Trophoblast cell (in vitro differentiated cells and primary cell): ENCODE measurements around the gene SHMT2.

ENCODE experiments used
- DNase-seq, 2 donors: peaks; one replicate each; pipeline ENCODE4 v3.0.0-alpha.2; 2016
- H2AFZ ChIP-seq: 2 replicates; pipeline ENCODE4 v1.6.1; 2013; ENCODE audit warnings: low read length, moderate library complexity, mild to moderate bottlenecking; ENCODE audit not compliant: insufficient read depth, poor library complexity
- H2AK5ac ChIP-seq: 2 replicates; pipeline ENCODE4 v1.6.1; 2013; ENCODE audit warnings: mild to moderate bottlenecking, low read length
- H2BK120ac ChIP-seq: 2 replicates; pipeline ENCODE4 v1.6.1; 2013; ENCODE audit warnings: low read length, mild to moderate bottlenecking, moderate library complexity; ENCODE audit not compliant: insufficient read depth, poor library complexity
- H2BK12ac ChIP-seq: 2 replicates; pipeline ENCODE4 v1.6.1; 2013; ENCODE audit warnings: mild to moderate bottlenecking, low read length, moderate library complexity
- H2BK5ac ChIP-seq: 2 replicates; pipeline ENCODE4 v1.6.1; 2013; ENCODE audit warnings: low read length, low read depth, moderate library complexity, mild to moderate bottlenecking; ENCODE audit not compliant: poor library complexity
- H3K14ac ChIP-seq: 2 replicates; pipeline ENCODE4 v1.6.1; 2013; ENCODE audit warnings: mild to moderate bottlenecking, low read length
- H3K18ac ChIP-seq: 2 replicates; pipeline ENCODE4 v1.6.1; 2013; ENCODE audit warnings: mild to moderate bottlenecking, low read length
- H3K23ac ChIP-seq: 2 replicates; pipeline ENCODE4 v1.6.1; 2013; ENCODE audit warnings: low read length
- H3K27ac ChIP-seq: 2 replicates; pipeline ENCODE4 v1.5.1; 2013; ENCODE audit warnings: low read depth, mild to moderate bottlenecking, inconsistent platforms, low read length, moderate library complexity
- H3K27me3 ChIP-seq: 2 replicates; pipeline ENCODE4 v1.6.1; 2013; ENCODE audit warnings: inconsistent platforms, mild to moderate bottlenecking, low read length, moderate library complexity; ENCODE audit not compliant: insufficient read depth
- H3K36me3 ChIP-seq, 2 experiments: 1 replicate in 1 of 2; 2 replicates in 1 of 2; pipeline ENCODE4 v1.6.1; 2013; ENCODE audit warnings: low read length in 2 of 2, mild to moderate bottlenecking in 2 of 2, moderate library complexity in 1 of 2; ENCODE audit not compliant: insufficient read depth in 2 of 2, control insufficient read depth in 1 of 2
- H3K4ac ChIP-seq: 2 replicates; pipeline ENCODE4 v1.6.1; 2013; ENCODE audit warnings: low read depth, mild to moderate bottlenecking, low read length, moderate library complexity
- H3K4me1 ChIP-seq, 2 experiments: 1 replicate in 1 of 2; 2 replicates in 1 of 2; pipeline ENCODE4 v1.6.1; 2013; ENCODE audit warnings: low read length in 2 of 2, mild to moderate bottlenecking in 2 of 2, moderate library complexity in 1 of 2; ENCODE audit not compliant: insufficient read depth in 2 of 2, control insufficient read depth in 1 of 2
- H3K4me2 ChIP-seq: 2 replicates; pipeline ENCODE4 v1.6.1; 2013; ENCODE audit warnings: inconsistent platforms, mild to moderate bottlenecking, low read length, moderate library complexity
- H3K4me3 ChIP-seq: 2 replicates; pipeline ENCODE4 v1.5.1; 2013; ENCODE audit warnings: mild to moderate bottlenecking, low read depth, low read length, inconsistent platforms
- H3K79me1 ChIP-seq: one replicate; pipeline ENCODE4 v1.6.1; 2013; ENCODE audit warnings: low read length
- H3K79me2 ChIP-seq: 2 replicates; pipeline ENCODE4 v1.6.1; 2013; ENCODE audit warnings: low read length, mild to moderate bottlenecking; ENCODE audit not compliant: control insufficient read depth, insufficient read depth, poor library complexity
- H3K9ac ChIP-seq: 2 replicates; pipeline ENCODE4 v1.6.1; 2013; ENCODE audit warnings: mild to moderate bottlenecking, low read length
- H3K9me3 ChIP-seq: 2 replicates; pipeline ENCODE4 v1.6.1; 2013; ENCODE audit warnings: low read depth, mild to moderate bottlenecking, control low read depth, inconsistent platforms, low read length; ENCODE audit not compliant: insufficient read depth
- H4K12ac ChIP-seq: 2 replicates; pipeline ENCODE4 v1.6.1; 2013; ENCODE audit warnings: low read depth, mild to moderate bottlenecking, low read length, moderate library complexity
- H4K8ac ChIP-seq: 2 replicates; pipeline ENCODE4 v1.6.1; 2013; ENCODE audit warnings: low read depth, mild to moderate bottlenecking, low read length, moderate library complexity
- H4K91ac ChIP-seq: one replicate; pipeline ENCODE4 v1.6.1; 2013; ENCODE audit warnings: low read depth, mild to moderate bottlenecking, low read length, moderate library complexity
- WGBS: extraction: QIAGEN DNeasy Blood & Tissue Kit; methylation state at CpG from one replicate; pipeline ENCODE4 v1.1.7; 2013; ENCODE audit warnings: missing lambda C conversion rate; ENCODE audit not compliant: insufficient read length, insufficient coverage; ENCODE audit errors: extremely low coverage; 5-methylcytosine and 5-hydroxymethylcytosine counted together

The SHMT2 gene

GRCh38 chr12:57195186-57195585 lies 34.3 kb upstream of the SHMT2 start:
- H2BK5ac ChIP-seq: no peak overlapping the region
- H3K23ac ChIP-seq: no peak overlapping the region
- no peak overlapping the region for H3K4me2 ChIP-seq
- H3K27ac ChIP-seq: no peak overlapping the region
- no peak overlapping the region for H4K8ac ChIP-seq
- no CpG with 5 or more reads among the region's 19 CpGs for WGBS
- no peak overlapping the region for H2AK5ac ChIP-seq
- DNase-seq: no peak
- H3K14ac ChIP-seq: no peak overlapping the region
- H3K4ac ChIP-seq: no peak overlapping the region
- H3K9me3 ChIP-seq: peaks cover 12% of the 10 kb centered on the region
- H2BK12ac ChIP-seq: no peak overlapping the region
- H3K36me3 ChIP-seq: peaks cover 100% of the 10 kb centered on the region in 2 experiments
- no peaks in the 10 kb centered on the region for H3K27me3 ChIP-seq
- H2AFZ ChIP-seq: no peak overlapping the region
- H3K79me1 ChIP-seq: no peaks in the 10 kb centered on the region
- no peak overlapping the region for H4K91ac ChIP-seq
- no peak overlapping the region for H3K9ac ChIP-seq
- no peak overlapping the region for H3K4me3 ChIP-seq
- no peak overlapping the region for H2BK120ac ChIP-seq
- no peaks in the 10 kb centered on the region for H3K4me1 ChIP-seq
- H4K12ac ChIP-seq: no peak overlapping the region
- no peaks in the 10 kb centered on the region for H3K79me2 ChIP-seq
- H3K18ac ChIP-seq: no peak overlapping the region

- Histone ChIP-seq H3K9me3 (peaks cover 12% of the 10 kb centered on the region), H2AFZ (no peak overlapping the region), H2AK5ac (no peak overlapping the region), H3K23ac (no peak overlapping the region), H3K14ac (no peak overlapping the region), H3K9ac (no peak overlapping the region), H3K79me2 (no peaks in the 10 kb centered on the region), H3K4me2 (no peak overlapping the region), H3K4me1 (no peaks in the 10 kb centered on the region), H4K12ac (no peak overlapping the region), H4K8ac (no peak overlapping the region), H3K4me3 (no peak overlapping the region), H3K4ac (no peak overlapping the region), H2BK5ac (no peak overlapping the region), H3K27me3 (no peaks in the 10 kb centered on the region), H3K79me1 (no peaks in the 10 kb centered on the region), H2BK120ac (no peak overlapping the region), H4K91ac (no peak overlapping the region), H3K27ac (no peak overlapping the region), H2BK12ac (no peak overlapping the region), H3K36me3 (peaks cover 99% of the 10 kb centered on the region in 2 experiments), H3K18ac (no peak overlapping the region)
- DNase-seq: no peak
- no CpG with 5 or more reads among the region's 34 CpGs for WGBS
Observed at GRCh38 chr12:57195611-57196371, 33.7 kb upstream of the SHMT2 start.

DNA sequence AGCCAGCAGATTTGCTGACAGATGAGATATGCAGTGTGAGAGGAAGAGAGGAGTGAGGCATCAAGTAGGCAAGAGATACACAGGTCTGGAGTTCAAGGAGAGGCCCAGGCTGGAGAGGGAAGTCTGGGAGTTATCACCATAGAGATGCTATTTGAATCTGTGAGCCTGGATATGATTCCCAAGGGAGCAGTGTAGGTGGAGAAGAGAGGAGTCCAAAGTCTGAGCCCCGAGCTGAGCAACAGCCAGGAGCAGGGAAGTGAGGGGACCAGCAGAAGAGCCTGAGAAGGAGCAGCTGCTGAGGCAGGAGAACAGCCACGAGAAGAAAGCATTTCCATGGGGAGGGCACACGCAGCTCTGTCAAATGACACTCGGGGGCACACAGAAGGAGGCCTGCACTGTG lies 33.1 kb upstream of the SHMT2 start:
- Histone ChIP-seq H2AK5ac (no peak overlapping the region), H3K23ac (no peak overlapping the region), H2BK120ac (no peak overlapping the region), H2BK12ac (no peak overlapping the region), H3K27me3 (no peaks in the 10 kb centered on the region), H3K27ac (no peak overlapping the region), H3K4me3 (no peak overlapping the region), H3K4me2 (no peak overlapping the region), H2BK5ac (no peak overlapping the region), H4K91ac (no peak overlapping the region), H4K12ac (no peak overlapping the region), H3K18ac (no peak overlapping the region), H3K14ac (no peak overlapping the region), H3K9ac (no peak overlapping the region), H3K9me3 (peaks cover 8% of the 10 kb centered on the region), H2AFZ (no peak overlapping the region), H3K4me1 (no peaks in the 10 kb centered on the region), H3K79me1 (no peaks in the 10 kb centered on the region), H4K8ac (no peak overlapping the region), H3K79me2 (no peaks in the 10 kb centered on the region), H3K36me3 (peaks cover 98 to 99% of the 10 kb centered on the region in 2 experiments), H3K4ac (no peak overlapping the region)
- DNase-seq: no peak
- no CpG with 5 or more reads among the region's 4 CpGs for WGBS

DNA sequence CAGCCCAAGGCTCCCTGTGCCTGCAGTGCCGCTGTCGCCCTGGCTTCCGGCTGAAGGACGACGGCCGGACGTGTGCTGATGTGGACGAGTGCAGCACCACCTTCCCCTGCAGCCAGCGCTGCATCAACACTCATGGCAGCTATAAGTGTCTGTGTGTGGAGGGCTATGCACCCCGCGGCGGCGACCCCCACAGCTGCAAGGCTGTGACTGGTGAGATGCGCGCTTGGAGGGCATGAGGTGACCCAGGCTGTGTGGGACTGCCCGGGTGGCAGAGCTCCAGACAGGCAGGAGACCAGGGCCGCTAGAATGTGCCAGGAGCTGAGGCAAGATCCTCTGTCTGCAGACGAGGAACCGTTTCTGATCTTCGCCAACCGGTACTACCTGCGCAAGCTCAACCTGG lies 32.6 kb upstream of the SHMT2 start:
- Histone ChIP-seq H2BK5ac (no peak overlapping the region), H2BK12ac (no peak overlapping the region), H3K79me2 (no peaks in the 10 kb centered on the region), H3K4me2 (no peak overlapping the region), H3K4me1 (no peaks in the 10 kb centered on the region), H3K79me1 (no peaks in the 10 kb centered on the region), H3K27ac (no peak overlapping the region), H3K4me3 (no peak overlapping the region), H3K18ac (no peak overlapping the region), H4K12ac (no peak overlapping the region), H4K8ac (no peak overlapping the region), H2AFZ (no peak overlapping the region), H3K4ac (no peak overlapping the region), H3K9ac (no peak overlapping the region), H3K27me3 (no peaks in the 10 kb centered on the region), H3K23ac (no peak overlapping the region), H3K9me3 (peaks cover 4% of the 10 kb centered on the region), H4K91ac (no peak overlapping the region), H2BK120ac (no peak overlapping the region), H2AK5ac (no peak overlapping the region), H3K36me3 (peaks cover 98 to 99% of the 10 kb centered on the region in 2 experiments), H3K14ac (no peak overlapping the region)
- no CpG with 5 or more reads among the region's 22 CpGs for WGBS
- no peak for DNase-seq
